GM19397 (cell line): ENCODE data around the gene NUDT16L1.

ENCODE experiments used
- ATAC-seq: cut with Tn5 transposase; IDR thresholded peaks from one replicate; pipeline ENCODE4 v1.9.1; 2021; ENCODE audit warnings: mild to moderate bottlenecking, moderate library complexity; ENCODE audit not compliant: unreplicated experiment

Gene NUDT16L1

DNA sequence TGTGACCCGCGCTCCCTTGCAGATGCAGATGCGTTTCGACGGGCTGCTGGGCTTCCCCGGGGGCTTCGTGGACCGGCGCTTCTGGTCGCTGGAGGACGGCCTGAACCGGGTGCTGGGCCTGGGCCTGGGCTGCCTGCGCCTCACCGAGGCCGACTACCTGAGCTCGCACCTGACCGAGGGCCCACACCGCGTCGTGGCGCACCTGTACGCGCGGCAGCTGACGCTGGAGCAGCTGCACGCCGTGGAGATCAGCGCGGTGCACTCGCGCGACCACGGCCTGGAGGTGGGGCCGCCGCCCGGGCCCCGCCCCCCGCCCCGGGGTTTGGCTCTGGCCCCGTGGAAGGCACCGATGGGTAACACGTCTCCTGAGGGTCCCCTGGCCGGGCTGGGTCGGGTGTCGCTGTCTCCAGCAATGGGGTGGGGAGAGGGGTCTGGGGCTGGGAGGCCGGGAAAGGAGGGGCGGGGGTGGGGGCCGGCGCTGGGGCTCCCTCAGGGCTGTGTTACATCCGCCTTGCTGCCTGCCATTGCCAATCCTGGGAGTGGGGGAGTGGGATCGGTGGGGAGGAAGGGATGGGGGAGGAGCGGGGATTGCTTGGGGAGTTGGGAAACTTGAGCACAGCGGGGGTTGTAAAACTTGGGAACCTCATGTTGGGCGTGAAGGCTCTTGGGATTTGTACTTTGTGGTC, 737 bp downstream of the NUDT16L1 start:
- no peak for ATAC-seq

DNA sequence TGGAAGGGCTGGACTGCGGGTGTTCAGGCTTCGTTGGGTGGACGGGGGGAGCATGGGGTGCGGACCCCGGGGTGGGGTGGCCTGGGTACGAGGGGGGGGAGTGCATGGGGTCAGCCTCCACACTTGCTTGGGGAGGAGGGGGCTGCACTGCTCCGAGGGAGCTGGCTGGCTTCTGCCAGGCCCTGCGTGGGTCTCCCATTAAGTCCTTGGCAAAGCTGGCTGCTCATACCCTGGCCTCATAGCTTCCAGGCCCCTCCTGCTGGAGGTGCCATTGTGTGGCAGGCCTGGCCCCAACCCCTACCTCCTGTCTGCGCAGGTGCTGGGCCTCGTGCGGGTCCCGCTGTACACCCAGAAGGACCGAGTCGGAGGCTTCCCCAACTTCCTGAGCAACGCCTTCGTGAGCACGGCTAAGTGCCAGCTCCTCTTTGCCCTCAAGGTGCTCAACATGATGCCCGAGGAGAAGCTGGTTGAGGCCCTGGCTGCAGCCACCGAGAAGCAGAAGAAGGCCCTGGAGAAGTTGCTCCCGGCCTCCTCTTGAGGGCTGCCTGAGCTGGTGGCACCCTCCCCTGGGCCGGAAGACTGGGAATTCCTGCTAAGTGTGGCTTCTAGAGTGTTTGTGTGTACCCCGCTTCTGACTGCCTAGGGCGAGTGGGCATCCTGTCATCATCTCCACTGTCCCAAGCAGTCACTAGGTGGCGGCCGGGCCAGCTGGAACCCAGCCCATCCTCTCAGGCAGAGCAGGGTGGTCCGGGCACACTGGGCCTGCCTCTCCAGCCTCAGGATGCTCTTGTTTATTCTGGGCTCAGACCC, 1.5 kb downstream of the NUDT16L1 start:
- ATAC-seq = no peak

DNA sequence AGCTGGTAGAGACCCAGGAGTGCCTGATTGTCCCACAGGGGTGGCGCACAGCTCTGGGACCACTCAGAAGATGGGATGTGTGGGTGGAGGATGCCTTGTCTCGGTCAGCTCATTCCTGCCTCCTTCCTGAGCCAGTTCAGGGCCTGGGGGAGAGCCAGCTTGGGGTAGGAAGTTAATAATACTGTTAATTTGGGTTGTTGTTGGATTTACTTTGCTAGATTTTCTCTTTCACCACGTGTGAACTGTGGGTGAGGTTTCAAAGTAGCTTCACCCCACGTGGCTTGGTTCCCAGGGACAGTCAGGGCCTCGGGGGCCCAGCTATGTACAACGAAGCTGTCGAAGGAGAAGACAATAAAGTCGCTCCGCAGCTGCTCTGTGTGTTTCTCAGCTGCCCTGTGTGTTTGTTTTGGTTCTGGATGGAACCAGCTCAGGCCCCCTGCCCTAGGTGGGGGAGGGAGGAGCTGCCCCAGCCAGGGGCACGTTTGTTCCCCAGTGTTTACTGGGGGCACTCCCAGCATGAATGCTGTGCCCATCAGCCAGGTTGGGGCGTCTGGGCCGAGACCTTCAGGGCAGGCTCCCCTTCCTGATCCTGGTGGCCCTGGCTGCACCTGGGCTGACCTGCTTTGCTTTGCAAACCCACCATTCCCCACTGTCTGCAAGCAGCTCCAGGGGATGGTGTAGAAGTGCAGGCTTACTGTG, 2.3 kb downstream of the NUDT16L1 start:
- no peak for ATAC-seq

DNA sequence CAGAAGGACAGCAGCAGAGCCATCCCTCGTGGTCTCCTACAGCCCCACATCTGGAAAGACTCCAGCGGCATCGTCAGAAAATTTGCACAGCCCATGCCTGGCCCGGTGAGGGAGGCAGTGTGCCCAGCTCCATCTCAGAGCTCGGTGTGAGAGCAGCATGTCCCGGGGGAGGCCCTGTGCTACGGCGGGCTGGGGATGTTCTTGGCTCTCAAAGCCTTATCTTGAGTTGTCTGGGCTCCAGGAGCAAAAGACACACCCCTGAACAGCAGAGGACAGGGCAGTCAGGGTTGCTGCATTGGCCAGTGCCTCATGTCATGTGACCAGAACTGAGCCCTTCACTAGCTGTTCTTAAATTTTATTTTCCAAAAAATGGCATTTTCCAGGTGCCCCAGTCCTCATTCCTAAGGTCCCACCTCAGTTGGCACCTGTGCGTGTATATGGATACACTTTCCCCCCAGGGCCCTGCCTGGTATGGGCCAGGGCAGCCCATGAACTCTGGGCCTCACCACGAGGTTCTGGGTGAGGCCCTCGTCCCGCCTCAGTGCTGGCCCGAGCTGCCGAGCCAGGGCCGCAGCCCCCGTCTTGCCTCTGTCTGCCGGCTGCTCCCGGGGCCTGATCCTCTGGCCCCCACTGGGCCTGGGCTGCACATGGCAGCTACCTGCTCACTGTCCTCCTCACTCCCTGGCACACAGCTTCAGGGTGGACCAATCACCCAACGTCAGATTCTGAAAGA, 3.0 kb downstream of the NUDT16L1 start:
- no peak for ATAC-seq

DNA sequence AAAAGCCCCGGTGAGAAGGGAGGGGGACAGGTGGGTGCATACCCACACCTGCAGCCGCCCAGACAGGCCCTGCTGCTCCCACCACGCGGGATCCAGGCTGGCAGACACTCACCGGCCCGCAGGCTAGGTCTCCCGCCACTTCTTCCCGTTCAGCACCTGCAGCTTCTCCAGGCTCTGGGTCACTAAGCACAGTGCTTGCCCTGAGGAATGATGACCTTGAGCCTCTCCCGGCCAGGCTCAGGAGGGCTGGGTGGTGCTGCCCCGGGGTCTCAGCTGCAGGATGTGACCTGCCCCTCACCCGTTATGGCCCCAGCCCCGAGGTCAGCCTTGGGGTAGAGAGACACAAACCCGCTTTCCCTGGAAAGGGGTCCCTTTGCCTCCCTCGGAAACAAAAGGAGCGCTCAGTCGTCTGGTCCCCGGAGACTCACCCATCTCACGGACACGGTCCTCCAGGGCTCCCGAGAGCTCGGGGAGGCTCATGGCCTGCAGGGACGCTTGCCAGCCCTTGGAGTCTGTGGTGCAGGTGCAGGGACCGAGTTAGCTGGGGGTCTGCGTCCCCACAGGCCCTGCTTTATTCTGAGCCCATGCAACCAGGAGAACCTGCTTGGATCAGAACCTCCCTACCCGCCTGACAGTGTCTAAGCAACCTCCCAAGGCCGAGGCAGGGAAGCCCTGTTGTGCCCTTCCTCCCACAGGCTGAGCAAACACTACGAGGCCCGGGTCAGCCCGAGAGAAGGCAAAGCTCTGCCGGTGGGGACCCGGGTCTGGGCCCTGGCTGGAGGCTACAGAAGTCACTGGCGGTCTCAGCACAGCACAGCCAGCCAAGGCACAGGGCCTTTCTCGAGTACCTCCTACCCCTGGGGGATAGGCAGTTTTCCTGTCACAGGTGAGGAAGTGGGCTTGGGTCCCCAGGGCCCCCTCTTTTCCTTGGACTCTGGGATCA, 3.8 kb downstream of the NUDT16L1 start:
- ATAC-seq = no peak

DNA sequence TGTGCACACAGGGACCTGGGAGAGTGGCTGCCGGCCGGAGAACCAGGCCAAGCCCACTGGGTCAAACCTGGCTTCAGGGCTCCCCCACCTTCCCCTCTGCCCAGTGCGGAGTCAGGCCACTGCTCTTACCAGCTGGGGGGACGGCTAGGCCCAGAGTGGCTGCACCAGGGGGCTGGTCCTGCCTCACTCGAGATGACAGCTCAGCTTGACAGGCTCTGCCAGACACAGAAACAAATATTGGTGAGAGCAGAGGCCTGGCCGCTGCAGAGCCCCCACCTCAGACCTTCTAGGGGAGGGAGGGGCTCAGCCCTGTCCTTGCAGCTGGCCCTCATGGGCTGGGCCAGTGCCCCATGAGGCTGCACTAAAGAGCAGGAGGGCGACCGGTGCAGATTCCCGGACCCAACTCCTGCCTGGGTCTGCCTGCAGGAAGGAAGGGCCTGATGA, 4.5 kb downstream of the NUDT16L1 start:
- ATAC-seq = no peak

DNA sequence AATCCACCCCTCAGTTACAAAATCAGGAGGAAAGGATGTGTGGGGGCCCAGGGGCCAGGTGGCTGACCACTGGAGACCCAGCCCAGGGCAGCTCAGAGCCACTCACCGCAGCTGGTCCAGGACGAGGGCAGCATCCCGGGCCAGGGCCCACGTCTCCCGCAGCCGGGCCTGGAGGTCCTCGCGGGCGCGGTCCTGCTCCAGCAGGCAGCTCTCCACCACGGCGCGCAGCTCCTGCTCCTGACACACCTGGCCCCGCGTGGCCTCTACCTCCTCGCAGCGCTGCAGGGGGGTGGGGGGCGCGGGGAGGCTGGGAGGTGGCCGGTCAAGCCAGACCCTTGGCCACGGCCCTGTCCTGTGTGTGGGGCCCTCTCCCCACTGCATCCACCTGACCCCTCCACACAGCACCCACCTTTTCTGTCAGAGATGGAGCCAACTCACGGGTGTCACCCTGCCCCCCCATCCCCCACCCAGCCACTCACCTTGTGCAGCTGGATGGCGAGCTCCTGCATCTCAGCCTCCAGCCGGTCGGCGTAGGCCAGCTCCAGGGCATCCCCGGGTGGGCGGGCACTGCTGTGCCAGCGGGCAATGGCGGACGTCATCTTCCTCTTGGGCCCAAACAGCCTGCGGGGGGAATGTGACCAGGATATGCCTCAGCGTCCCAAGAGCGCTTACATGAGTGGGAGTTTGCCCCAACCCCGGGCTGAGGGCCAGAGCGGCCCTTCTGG, 5.1 kb downstream of the NUDT16L1 start:
- ATAC-seq = no peak

DNA sequence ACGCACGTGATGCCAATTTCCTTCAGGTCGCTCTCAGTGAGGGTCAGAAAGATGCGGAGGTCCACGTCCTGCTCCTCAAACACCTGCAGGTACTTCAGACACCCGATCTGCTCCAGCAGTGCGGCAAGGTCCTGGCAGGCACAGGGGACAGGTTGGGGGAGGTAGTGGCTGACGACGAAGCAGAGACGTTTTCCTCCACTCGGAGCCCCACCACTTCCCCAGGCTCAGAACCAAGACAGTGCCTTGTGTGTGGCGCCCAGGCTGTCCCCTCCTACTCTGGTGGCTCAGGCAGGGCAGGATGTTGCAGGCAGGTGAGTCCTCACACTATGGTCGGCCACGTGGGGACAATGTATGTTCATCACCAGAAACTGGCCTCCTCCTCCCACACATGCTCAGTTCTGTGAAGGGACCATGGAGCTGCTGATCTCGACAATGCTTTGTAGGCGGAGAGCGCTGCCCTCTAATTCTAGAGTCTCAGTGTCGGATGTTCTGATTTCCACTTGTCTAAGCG, 5.7 kb downstream of the NUDT16L1 start:
- no peak for ATAC-seq

DNA sequence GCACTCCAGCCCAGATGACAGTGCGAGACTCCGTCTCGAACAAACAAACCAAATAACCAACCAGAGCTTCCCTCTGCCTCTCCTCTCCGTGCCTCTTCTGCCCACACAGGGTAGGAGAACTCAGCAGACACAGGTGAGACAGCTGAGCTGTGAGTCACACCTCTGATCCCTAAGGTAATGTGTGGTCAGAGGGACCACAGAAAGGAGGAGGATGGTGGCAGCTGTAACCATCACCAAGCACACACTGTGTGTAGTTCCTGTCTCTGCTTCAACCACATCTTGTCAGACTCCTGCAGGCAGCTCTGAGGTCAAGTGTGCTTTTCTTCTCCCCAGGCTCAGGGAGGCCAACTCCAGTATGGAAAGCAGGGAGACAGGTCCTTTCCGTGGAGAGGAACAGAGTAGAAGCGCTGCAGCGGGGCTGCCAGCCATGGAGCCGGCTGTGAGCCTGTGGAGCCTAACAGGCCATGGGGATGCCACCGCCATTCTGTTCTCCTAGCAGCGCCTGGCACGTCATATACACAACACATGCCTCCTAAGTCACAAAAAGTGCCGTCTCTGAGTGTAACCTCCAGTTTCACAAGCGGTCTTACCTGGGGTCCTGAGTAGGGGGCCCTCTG, 7.1 kb downstream of the NUDT16L1 start:
- no peak for ATAC-seq

DNA sequence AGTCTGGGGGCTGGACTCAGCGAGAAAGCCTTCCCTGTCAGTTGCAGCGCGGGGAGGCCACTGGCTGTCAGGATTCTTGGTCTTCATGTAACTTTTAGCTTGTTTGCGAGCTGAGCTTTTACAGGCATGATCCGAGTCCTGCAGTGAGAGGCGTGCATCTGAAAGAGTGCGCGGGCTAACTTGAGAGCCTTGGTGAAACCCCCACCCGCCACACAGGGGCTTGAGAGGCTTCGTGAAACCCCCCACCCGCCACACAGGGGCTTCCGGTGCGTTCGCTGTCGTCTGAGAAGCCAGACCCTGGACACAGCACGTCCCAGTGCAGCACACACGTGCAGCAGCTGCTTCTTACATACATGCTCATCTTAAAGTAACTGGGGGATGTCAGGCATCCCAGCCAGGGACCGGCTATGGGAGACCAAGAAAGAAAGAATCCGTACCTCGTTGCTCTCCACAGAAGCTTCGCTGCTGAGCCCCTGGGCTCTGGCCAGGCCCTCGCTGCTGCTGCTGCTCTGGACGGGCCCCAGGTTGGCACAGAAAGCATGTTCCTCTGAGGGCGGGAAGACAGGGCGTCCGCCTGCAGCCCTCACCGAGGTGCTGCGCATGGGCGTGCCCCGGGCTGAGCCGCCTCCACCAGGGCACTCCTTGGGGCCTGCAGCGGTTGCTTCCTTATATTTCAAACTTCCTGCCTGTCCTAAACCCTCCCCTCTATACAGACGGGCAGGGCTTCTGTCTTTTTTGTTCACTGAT, 7.8 kb downstream of the NUDT16L1 start:
- ATAC-seq = no peak

DNA sequence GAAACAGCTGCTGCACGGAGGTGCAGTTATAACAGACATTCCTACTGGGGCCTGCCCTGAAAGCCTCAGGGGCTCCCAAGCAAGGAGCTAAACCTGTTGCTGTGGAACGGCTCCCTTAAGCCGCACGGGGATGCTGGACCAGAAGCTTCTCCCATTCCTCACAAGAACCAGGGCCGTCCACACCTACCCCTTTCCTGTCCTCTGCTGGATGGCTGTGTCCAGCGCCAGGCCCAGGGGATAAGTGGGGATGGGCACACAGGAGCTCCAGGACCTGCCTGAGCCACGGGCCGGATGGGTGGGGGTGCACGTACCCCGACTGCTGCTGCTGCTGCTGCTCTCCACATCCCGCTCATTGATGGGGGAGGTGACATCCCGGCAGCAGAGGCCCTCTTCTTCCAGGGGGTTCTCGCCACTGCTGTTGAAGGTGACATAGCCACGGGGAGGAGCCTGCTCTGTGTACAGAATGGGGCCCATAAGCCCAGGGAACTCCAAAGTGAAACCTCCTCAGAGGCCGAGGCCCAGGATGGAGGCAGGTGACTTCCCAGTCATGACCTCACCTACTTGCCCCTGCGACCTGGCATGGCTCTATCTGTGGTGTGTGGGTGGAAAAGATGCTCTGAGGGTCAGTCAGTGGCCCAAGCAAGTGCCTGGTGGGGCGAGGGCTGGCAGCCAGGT, 8.6 kb downstream of the NUDT16L1 start:
- ATAC-seq = no peak

DNA sequence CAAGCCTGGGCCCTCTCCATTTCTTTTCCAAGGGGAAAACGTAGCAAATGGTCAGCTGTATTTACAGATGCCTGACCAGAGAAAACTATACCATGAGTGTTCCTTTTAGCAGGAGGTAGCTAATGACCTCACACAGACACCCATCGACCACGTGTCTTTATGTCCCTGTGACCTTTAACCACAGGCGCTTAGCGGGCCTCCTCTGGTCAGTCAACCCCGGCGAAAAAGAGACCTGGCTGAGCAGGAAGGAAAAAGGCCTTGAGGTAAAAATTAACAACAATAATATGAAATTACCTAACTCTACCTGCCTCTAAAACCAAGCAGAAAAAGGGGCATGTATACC, 9.1 kb downstream of the NUDT16L1 start:
- no peak for ATAC-seq

DNA sequence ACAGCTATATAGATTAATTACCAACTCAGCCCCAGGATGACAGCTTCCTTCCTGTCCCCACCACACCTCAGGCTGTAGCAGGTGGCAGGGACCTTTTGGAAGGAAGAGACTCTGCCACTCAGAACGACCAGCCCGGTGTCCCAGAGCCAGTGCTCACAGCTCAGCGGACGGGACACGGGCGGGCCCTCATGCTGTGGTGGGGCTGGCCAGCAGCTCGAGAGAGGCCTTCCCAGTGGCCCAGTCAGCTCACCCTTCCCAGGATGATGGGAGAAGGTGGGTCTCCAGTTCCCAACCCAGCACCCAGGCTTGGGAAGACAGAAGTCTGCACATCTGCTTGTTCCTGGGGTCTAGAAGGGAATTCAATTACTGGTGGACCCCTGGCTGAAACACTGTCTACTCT, 10.5 kb downstream of the NUDT16L1 start:
- ATAC-seq = no peak

DNA sequence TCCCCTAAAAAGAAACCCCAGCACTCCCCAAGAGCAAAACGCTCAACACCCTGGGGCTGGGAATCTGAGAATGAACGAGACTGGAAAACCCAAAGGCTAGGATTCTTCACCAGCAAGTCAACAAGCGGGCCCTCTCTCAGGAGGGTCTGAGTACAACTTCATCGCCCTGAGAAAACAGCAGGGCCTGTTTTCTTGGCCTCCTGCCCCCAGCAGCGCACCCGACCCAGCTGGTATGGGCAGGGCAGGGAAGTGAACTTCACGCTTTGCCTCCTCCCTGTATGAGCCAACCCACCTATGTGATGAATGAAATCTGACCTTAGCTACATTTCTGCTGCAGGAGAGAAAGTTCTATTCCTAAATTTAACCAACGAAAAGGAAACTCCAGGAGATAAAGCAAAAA, 11.1 kb downstream of the NUDT16L1 start:
- no peak for ATAC-seq

DNA sequence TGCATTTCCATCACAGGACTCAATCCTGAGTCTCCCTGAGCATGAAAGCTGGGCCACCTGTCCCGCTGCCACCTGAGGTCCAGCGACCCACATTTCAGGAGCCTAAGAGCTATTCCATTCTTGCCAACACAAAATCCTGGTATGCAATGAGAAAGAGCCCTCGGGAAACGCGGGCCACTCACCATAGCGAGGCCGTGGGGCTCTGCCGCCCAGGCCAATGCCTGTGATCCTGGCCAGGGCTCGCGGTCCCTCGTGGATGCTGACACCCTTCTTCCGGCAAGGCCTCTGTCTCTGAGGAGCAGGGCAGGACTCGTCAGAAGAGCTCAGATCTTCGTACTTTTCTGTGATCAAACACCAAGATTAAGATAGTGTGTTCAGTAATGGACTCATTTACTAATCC, 11.6 kb downstream of the NUDT16L1 start:
- ATAC-seq = no peak

DNA sequence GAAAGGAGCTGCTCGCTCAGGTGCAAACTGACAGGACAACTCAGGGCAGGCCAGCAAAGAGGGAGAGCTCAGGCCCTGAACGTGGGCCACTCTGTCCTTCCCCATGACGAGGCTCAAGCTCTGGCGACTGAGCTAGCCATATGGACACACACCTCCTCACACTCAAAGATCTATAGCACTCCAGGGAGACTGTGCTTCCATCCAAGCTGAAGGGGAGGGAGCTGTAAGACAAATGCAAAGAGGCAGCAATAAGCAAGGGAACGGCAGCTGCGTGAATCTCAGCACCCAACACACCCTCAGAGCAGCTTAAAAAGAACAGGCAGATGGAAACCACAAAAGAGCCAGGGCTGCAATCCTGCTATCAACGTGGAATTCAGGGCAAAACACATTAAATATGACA, 13.5 kb downstream of the NUDT16L1 start:
- no peak for ATAC-seq

DNA sequence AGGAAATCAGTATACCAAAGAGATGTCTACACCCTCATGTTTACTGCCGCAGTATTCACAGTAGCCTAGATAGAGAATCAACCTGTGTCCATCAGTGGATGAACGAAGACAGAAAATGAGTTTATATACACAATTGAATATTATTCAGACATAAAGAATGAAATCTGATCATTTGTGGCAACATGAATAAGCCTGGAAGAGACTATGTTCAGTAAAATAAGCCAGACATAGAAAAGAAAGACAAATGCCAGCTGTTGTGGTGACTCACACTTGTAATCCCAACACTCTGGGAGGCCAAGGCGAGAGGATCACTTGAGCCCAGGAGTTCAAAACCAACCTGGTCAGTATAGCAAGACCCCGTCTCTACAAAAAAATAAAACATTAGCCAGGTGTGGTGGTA, 16.1 kb downstream of the NUDT16L1 start:
- no peak for ATAC-seq
